ENCODE data around the gene TINCR. TPM values are rescaled to one million over a fixed set of nuclear protein-coding genes. Genes with fewer than 3 reads are reported as not detected.

Gene TINCR
- total and polyA plus RNA-seq, 10 donors, result 0.05 to 0.73 (median 0.26) TPM; not detected in 2

- intact Hi-C loops (cut with DNase I; ENCODE audit: low total_unique reads), result loop anchor here (5.0 kb wide), 1 partner anchor 532 kb away; no protein-coding TSS in a partner anchor
- no peak for DNase-seq
Observed at GRCh38 chr19:5579286-5579685, 11.5 kb upstream of the TINCR start.

GRCh38 chr19:5578097-5578846 lies 10.5 kb upstream of the TINCR start:
- no peak overlapping the region for H3K27ac ChIP-seq
- intact Hi-C loops (cut with DNase I; ENCODE audit: low total_unique reads), result loop anchor here (5.0 kb wide), 1 partner anchor 531 kb away; no protein-coding TSS in a partner anchor
- peak overlapping the region in 1 of 8 donors; percentile 33 for H3K4me3 ChIP-seq
- H3K4me1 ChIP-seq, result peaks cover 0 to 11% (median 7%) of the 10 kb centered on the region in 6 donors
- TF ChIP-seq POLR2A (IDR thresholded peaks at IDR 0.05), result no peak
- TF ChIP-seq POLR2AphosphoS5 (IDR thresholded peaks at IDR 0.05), result peak in 1 of 3 donors; percentile 63
- peak; percentile 59 to 98 (median 97) for TF ChIP-seq CTCF (IDR thresholded peaks at IDR 0.05 in 8 of 11, conservative IDR thresholded peaks at IDR 0.05 in 3 of 11)
- no peaks in the 10 kb centered on the region for H3K27me3 ChIP-seq (replicated peaks in 1 of 7)
- 24 to 44% (median 26%) methylated on average over 18 to 28 of the region's 28 CpGs for WGBS, 5 donors
- peak; percentile 92 for DNase-seq
- peaks cover 0 to 5% (median 0%) of the 10 kb centered on the region in 8 donors for H3K9me3 ChIP-seq
- peaks cover 0 to 32% (median 11%) of the 10 kb centered on the region in 6 donors for H3K36me3 ChIP-seq

More at GRCh38 chr19:5579286-5579685, 11.5 kb upstream of the TINCR start:
- Histone ChIP-seq H3K27ac (no peak overlapping the region), H3K27me3 (replicated peaks in 1 of 7) (no peaks in the 10 kb centered on the region), H3K9me3 (peaks cover 0 to 5% (median 0%) of the 10 kb centered on the region in 8 donors), H3K4me1 (peaks cover 0 to 11% (median 7%) of the 10 kb centered on the region in 6 donors), H3K4me3 (no peak overlapping the region), H3K36me3 (peaks cover 0 to 41% (median 11%) of the 10 kb centered on the region in 6 donors)
- WGBS, 5 donors, result 89 to 95% (median 92%) methylated on average over 4 to 6 of the region's 6 CpGs
- TF ChIP-seq POLR2A (IDR thresholded peaks at IDR 0.05), result no peak
- no peak for TF ChIP-seq CTCF (IDR thresholded peaks at IDR 0.05 in 8 of 11, conservative IDR thresholded peaks at IDR 0.05 in 3 of 11)

- no peak overlapping the region for H3K4me3 ChIP-seq
- WGBS, 5 donors, result 78 to 89% (median 88%) methylated on average over 6 of the region's 6 CpGs
- peaks cover 0 to 8% (median 0%) of the 10 kb centered on the region in 6 donors for H3K36me3 ChIP-seq
- no peaks in the 10 kb centered on the region for H3K27me3 ChIP-seq (replicated peaks in 1 of 7)
- peaks cover 0 to 13% (median 0%) of the 10 kb centered on the region in 8 donors for H3K9me3 ChIP-seq
- intact Hi-C loops (cut with DNase I; ENCODE audit: low total_unique reads), result loop anchor here (5.0 kb wide), 1 partner anchor 528 kb away; no protein-coding TSS in a partner anchor
- TF ChIP-seq POLR2A (IDR thresholded peaks at IDR 0.05) (no peak), POLR2AphosphoS5 (IDR thresholded peaks at IDR 0.05) (no peak), CTCF (IDR thresholded peaks at IDR 0.05 in 8 of 11, conservative IDR thresholded peaks at IDR 0.05 in 3 of 11) (no peak)
- H3K27ac ChIP-seq, result no peak overlapping the region
- H3K4me1 ChIP-seq, result peaks cover 0 to 11% (median 7%) of the 10 kb centered on the region in 6 donors
- no peak for DNase-seq
Observed at GRCh38 chr19:5575590-5575989, 7.8 kb upstream of the TINCR start.
